GM18951 (cell line): ENCODE data around the gene RPUSD4.

Experiments
- POLR2A ChIP-seq: IDR thresholded peaks from 4 replicates; pipeline ENCODE4 v1.6.1; 2011; ENCODE audit warnings: mild to moderate bottlenecking; ENCODE audit not compliant: insufficient read length, insufficient read depth; ENCODE audit errors: extremely low read depth
- in situ Hi-C: fragments of 300-500 bp; cut with MboI; formaldehyde crosslinking; loops from one replicate; pipeline ENCODE4 v1.12.0; 2022; ENCODE audit warnings: low sequenced_read_pairs, mixed read lengths, inconsistent platforms; ENCODE audit not compliant: unreplicated experiment

The RPUSD4 gene

GRCh38 chr11:126155402-126156187 lies 55.9 kb downstream of the RPUSD4 start:
- in situ Hi-C loops, result no loop called here
- no peak for TF ChIP-seq POLR2A

GRCh38 chr11:126154691-126155090 lies 56.8 kb downstream of the RPUSD4 start:
- in situ Hi-C loops, result no loop called here
- no peak for TF ChIP-seq POLR2A

GRCh38 chr11:126153972-126154371 lies 57.5 kb downstream of the RPUSD4 start:
- no peak for TF ChIP-seq POLR2A
- in situ Hi-C loops, result no loop called here

GRCh38 chr11:126153006-126153405 lies 58.4 kb downstream of the RPUSD4 start:
- in situ Hi-C loops, result no loop called here
- TF ChIP-seq POLR2A, result no peak

- in situ Hi-C loops, result no loop called here
These were observed 58.9 kb downstream of the RPUSD4 start for GRCh38 chr11:126152586-126152985.

GRCh38 chr11:126152152-126152551 lies 59.3 kb downstream of the RPUSD4 start:
- TF ChIP-seq POLR2A, result no peak
- in situ Hi-C loops, result no loop called here

More at GRCh38 chr11:126152586-126152985, 58.9 kb downstream of the RPUSD4 start:
- no peak for TF ChIP-seq POLR2A
